Immature natural killer cell (primary cell): ENCODE measurements around the gene CDH22. TPM values are rescaled to one million over a fixed set of nuclear protein-coding genes. Genes with fewer than 3 reads are reported as not detected.

ENCODE experiments used
- DNase-seq, 3 donors: peaks; one replicate each; pipeline ENCODE4 v3.0.0; 2022; ENCODE audit warnings: mixed read lengths in 1 of 3
- H3K27ac Mint-ChIP-seq, 6 donors: one replicate each; pipeline ENCODE4 v1.8.0; 2020; ENCODE audit warnings: mixed read lengths in 6 of 6, mild to moderate bottlenecking in 5 of 6, inconsistent platforms in 4 of 6, moderate library complexity in 3 of 6
- H3K27me3 Mint-ChIP-seq, 3 donors: one replicate each; pipeline ENCODE4 v1.8.0; 2020 to 2021; ENCODE audit warnings: low read depth in 3 of 3, mild to moderate bottlenecking in 3 of 3, mixed read lengths in 3 of 3, moderate library complexity in 3 of 3, inconsistent platforms in 1 of 3
- H3K36me3 Mint-ChIP-seq, 3 donors: one replicate each; pipeline ENCODE4 v1.8.0; 2020; ENCODE audit warnings: mixed read lengths in 3 of 3, inconsistent platforms in 2 of 3, mild to moderate bottlenecking in 2 of 3
- H3K4me1 Mint-ChIP-seq, 2 donors: one replicate each; pipeline ENCODE4 v1.8.0; 2020; ENCODE audit warnings: inconsistent platforms in 2 of 2, mild to moderate bottlenecking in 2 of 2, mixed read lengths in 2 of 2, moderate library complexity in 1 of 2
- H3K4me3 Mint-ChIP-seq, 5 donors: one replicate each; pipeline ENCODE4 v1.8.0; 2020; ENCODE audit warnings: mild to moderate bottlenecking in 5 of 5, mixed read lengths in 5 of 5, inconsistent platforms in 3 of 5, moderate library complexity in 3 of 5
- H3K9me3 Mint-ChIP-seq, 6 donors: one replicate each; pipeline ENCODE4 v1.8.0; 2020; ENCODE audit warnings: mild to moderate bottlenecking in 6 of 6, mixed read lengths in 6 of 6, inconsistent platforms in 4 of 6, moderate library complexity in 3 of 6
- polyA plus RNA-seq, 3 donors: library from polyadenylated mRNA; unstranded; fragments of 300-500 nt; fragmentation: Illumina TruSeq; gene quantifications; one replicate each; pipeline ENCODE4 v1.2.3, GENCODE V29; 2021

CDH22 gene
- polyA plus RNA-seq, 3 donors from 2014 or later: not detected

DNA sequence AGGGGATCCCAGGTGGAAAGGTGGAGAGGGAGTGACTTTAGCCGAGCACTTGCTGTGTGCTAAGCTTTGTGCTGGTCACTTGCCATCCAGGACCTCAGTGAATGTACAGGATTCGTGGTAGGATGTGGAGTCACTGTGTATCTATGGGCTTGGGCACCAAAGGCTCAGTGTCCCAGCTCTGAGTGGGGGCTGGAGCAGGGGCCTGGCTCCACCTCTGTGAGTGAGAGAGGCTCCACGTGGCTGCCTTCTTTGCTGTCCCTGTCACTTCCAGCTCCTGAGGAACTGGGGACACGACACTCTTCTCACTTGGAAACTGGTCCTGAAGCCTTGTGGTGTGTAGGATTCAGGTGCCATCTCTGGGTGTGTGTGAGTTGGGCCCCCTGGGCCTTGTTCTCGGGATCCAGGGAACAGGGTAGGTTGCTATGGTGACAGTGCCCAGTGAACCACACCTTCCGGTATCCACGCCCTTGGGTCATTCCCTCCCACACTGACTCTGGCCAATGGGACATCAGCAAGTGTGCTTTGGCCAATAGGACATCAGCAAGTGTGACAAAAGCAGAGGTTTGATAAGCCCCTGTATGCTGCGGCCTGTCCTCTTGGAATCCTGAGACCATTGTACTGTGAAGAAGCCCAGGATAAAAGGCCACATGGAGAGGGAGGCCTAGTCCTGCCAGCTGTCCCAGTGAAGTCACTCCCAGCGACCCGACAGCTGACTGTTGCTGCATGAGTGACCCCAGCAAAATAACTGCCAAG is 87.7 kb downstream of the CDH22 start:
- no peak for DNase-seq
- H3K9me3 Mint-ChIP-seq: no peaks in the 10 kb centered on the region
- H3K27ac Mint-ChIP-seq: no peak overlapping the region
- no peaks in the 10 kb centered on the region for H3K4me1 Mint-ChIP-seq
- H3K4me3 Mint-ChIP-seq: no peak overlapping the region
- H3K27me3 Mint-ChIP-seq: peaks cover 0 to 2% (median 2%) of the 10 kb centered on the region in 3 donors
- no peaks in the 10 kb centered on the region for H3K36me3 Mint-ChIP-seq

- Mint-ChIP-seq H3K27me3 (peaks cover 0 to 2% (median 2%) of the 10 kb centered on the region in 3 donors), H3K4me1 (no peaks in the 10 kb centered on the region), H3K4me3 (no peak overlapping the region), H3K36me3 (no peaks in the 10 kb centered on the region), H3K27ac (no peak overlapping the region), H3K9me3 (no peaks in the 10 kb centered on the region)
- DNase-seq: no peak
Observed at GRCh38 chr20:46219920-46220319, 88.4 kb downstream of the CDH22 start.

- H3K36me3 Mint-ChIP-seq: no peaks in the 10 kb centered on the region
- no peak overlapping the region for H3K27ac Mint-ChIP-seq
- no peak overlapping the region for H3K4me3 Mint-ChIP-seq
- no peak for DNase-seq
- H3K27me3 Mint-ChIP-seq: peaks cover 0 to 2% (median 2%) of the 10 kb centered on the region in 3 donors
- H3K9me3 Mint-ChIP-seq: no peaks in the 10 kb centered on the region
- H3K4me1 Mint-ChIP-seq: no peaks in the 10 kb centered on the region
Observed at GRCh38 chr20:46219190-46219589, 89.1 kb downstream of the CDH22 start.

GRCh38 chr20:46218656-46219055 is 89.6 kb downstream of the CDH22 start:
- no peak overlapping the region for H3K27ac Mint-ChIP-seq
- no peak for DNase-seq
- no peaks in the 10 kb centered on the region for H3K9me3 Mint-ChIP-seq
- H3K27me3 Mint-ChIP-seq: peaks cover 0 to 4% (median 2%) of the 10 kb centered on the region in 3 donors
- no peaks in the 10 kb centered on the region for H3K36me3 Mint-ChIP-seq
- no peak overlapping the region for H3K4me3 Mint-ChIP-seq
- H3K4me1 Mint-ChIP-seq: no peaks in the 10 kb centered on the region

- DNase-seq: no peak
- Mint-ChIP-seq H3K36me3 (no peaks in the 10 kb centered on the region), H3K9me3 (no peaks in the 10 kb centered on the region), H3K4me3 (no peak overlapping the region), H3K27me3 (peaks cover under 1 to 4% (median 2%) of the 10 kb centered on the region in 3 donors), H3K4me1 (no peaks in the 10 kb centered on the region), H3K27ac (no peak overlapping the region)
Observed at GRCh38 chr20:46217583-46217982, 90.7 kb downstream of the CDH22 start.

DNA sequence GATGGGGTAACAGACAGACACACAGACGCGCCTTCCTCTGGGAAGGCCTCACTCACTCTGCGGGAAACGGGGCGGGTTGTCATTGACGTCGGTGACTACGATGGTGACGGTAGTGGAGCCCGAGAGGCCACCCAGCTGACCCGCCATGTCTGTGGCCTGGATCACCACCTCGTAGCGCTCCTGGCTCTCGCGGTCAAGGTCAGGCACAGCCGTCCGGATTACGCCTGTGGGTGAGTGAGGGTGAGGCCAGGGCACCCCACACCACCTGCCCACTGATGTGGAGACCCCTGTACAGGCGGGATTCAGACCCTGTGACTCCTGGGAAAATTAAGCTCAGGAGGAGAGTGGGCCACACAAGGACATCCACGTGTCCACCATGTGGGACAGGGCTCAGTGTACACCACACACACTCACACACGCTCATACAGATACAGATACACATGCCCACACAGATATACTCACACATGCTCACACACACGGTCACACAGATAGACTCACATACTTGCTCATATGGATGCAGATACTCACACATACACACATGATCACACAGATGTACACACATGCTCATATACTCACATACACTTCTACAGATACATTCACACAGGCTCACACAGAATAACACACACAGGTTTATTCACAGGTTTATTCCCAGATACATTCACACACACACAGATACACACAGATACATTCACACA is 91.4 kb downstream of the CDH22 start:
- Mint-ChIP-seq H3K36me3 (no peaks in the 10 kb centered on the region), H3K4me1 (no peaks in the 10 kb centered on the region), H3K27me3 (peaks cover 2 to 7% (median 6%) of the 10 kb centered on the region in 3 donors), H3K4me3 (no peak overlapping the region), H3K27ac (no peak overlapping the region), H3K9me3 (no peaks in the 10 kb centered on the region)
- no peak for DNase-seq

DNA sequence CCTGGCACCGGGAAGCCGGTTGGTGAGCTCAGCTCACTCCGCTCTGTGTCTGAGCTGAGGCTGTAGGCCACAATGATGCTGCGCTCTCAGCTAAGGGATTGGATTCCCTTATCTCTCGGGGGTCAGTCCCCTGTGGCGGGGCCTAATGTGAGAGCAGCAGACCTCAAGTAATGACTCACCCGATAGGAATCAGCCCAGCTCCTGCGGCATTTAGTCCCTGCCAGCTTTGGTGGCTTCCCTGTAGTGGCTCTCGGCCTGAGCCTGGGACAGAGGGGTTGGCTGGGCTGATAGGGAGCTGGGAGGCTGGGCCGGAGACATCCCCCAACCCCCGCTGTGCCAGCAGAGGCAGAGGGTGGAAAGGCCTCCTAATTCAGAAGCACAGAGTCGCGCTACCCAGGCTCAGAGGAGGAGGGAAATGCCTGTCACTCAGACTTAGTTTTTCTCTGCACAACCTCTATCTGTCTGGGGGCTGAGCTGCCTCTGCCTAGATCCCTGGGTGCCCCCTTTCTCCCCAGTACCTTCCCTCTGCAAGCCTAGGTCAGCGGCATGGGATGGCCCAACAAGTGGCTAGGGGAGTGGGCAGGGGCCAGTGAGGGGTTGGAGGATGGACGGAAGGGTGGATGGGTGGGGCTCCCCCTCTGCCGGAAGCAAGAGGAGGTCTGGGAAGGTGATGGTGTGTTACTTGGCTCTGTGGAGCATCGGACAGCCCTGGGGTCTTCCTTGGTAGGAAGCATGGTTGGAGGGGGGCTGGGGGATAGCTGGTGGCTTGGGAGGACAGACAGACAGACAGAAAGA is 92.2 kb downstream of the CDH22 start:
- Mint-ChIP-seq H3K9me3 (no peaks in the 10 kb centered on the region), H3K36me3 (no peaks in the 10 kb centered on the region), H3K4me1 (no peaks in the 10 kb centered on the region), H3K27ac (no peak overlapping the region), H3K4me3 (no peak overlapping the region), H3K27me3 (peaks cover 2 to 7% (median 6%) of the 10 kb centered on the region in 3 donors)
- no peak for DNase-seq

DNA sequence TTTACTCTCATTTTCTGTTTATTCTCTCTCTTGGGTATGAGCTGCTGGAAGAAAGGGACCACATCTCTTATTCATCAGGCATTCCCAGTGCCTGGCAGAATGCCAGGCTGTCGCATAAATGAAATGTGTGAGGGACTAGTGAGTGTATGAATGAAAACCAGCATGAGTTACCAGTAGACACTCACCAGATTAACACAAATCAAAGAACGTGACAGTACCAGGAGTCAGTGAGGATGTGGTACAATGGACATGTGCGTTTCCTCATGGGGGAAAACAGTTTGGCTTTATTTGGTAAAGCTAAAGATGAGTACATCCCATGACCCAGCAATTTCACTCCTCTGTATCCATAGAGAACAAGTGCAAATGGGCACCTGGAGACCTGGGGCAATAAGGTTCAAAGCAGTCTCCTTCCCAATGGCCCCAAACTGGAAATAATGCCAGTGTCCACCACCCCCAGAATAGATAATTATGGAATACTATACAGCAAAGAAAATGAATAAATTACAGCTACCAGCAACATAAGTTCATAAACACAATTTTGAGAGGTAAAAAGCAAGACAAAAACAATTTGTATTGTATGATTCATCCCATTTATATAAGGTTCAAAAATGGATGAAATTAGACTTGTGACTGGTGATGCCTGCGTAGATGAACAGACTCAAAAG is 93.3 kb downstream of the CDH22 start:
- DNase-seq: no peak
- no peak overlapping the region for H3K27ac Mint-ChIP-seq
- H3K4me1 Mint-ChIP-seq: no peaks in the 10 kb centered on the region
- no peak overlapping the region for H3K4me3 Mint-ChIP-seq
- H3K9me3 Mint-ChIP-seq: no peaks in the 10 kb centered on the region
- no peaks in the 10 kb centered on the region for H3K36me3 Mint-ChIP-seq
- peaks cover 4 to 8% (median 6%) of the 10 kb centered on the region in 3 donors for H3K27me3 Mint-ChIP-seq

GRCh38 chr20:46213946-46214823 is 94.1 kb downstream of the CDH22 start:
- no peak overlapping the region for H3K4me3 Mint-ChIP-seq
- no peak overlapping the region for H3K27ac Mint-ChIP-seq
- no peak for DNase-seq
- H3K27me3 Mint-ChIP-seq: peaks cover 6 to 9% (median 9%) of the 10 kb centered on the region in 3 donors
- no peaks in the 10 kb centered on the region for H3K4me1 Mint-ChIP-seq
- H3K36me3 Mint-ChIP-seq: no peaks in the 10 kb centered on the region
- H3K9me3 Mint-ChIP-seq: no peaks in the 10 kb centered on the region

- Mint-ChIP-seq H3K27me3 (peaks cover 9 to 14% (median 11%) of the 10 kb centered on the region in 3 donors), H3K9me3 (no peaks in the 10 kb centered on the region), H3K4me1 (no peaks in the 10 kb centered on the region), H3K4me3 (no peak overlapping the region), H3K27ac (no peak overlapping the region), H3K36me3 (no peaks in the 10 kb centered on the region)
- no peak for DNase-seq
Observed at GRCh38 chr20:46212876-46213275, 95.4 kb downstream of the CDH22 start.

DNA sequence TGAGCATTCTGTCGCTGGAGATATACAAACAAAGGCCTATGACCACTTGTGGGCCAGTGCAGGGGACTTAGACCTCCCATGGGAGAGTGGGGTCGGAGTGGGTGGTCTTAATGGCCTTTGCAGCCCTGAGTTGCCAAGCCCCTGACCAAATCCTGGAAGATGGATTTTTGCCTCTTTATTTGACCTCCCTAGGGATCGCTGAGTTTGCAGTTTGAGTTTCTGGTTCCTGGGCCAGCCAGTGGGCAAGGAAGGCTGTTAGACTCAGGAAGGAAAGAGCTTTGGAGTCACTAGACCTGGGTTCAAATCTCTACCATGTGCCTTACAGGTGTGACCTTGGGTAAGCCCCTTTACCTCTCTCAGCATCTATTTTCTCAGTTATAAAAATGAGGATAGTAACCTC is 96.0 kb downstream of the CDH22 start:
- Mint-ChIP-seq H3K36me3 (no peaks in the 10 kb centered on the region), H3K9me3 (no peaks in the 10 kb centered on the region), H3K4me3 (no peak overlapping the region), H3K27me3 (peaks cover 9 to 14% (median 11%) of the 10 kb centered on the region in 3 donors), H3K27ac (no peak overlapping the region), H3K4me1 (no peaks in the 10 kb centered on the region)
- no peak for DNase-seq

DNA sequence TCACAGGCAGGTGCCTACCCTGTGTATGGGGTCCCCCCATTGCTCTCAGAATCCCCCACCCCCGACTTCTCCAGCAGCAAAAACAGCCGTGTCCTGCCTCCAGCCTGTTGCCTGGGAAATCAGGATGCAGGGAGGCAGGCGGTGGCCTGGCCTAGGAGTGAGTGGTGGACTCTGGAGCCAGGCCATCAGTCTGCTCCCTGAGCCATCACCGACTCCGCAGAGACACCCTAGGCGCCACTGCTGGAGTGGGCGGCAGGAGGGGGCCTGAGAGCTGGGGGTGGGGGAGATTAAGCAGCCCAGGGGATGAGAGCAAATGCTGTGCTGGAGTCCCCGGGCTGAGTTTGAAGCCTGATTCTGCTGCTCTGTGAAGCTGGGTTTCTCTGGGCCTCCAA is 97.0 kb downstream of the CDH22 start:
- H3K36me3 Mint-ChIP-seq: no peaks in the 10 kb centered on the region
- peaks cover 9 to 14% (median 11%) of the 10 kb centered on the region in 3 donors for H3K27me3 Mint-ChIP-seq

More for the DNA sequence above, 97.0 kb downstream of the CDH22 start:
- no peak overlapping the region for H3K27ac Mint-ChIP-seq
- no peak overlapping the region for H3K4me3 Mint-ChIP-seq
- no peaks in the 10 kb centered on the region for H3K4me1 Mint-ChIP-seq
- no peak for DNase-seq
- no peaks in the 10 kb centered on the region for H3K9me3 Mint-ChIP-seq
